Activated CD8-positive, alpha-beta memory T cell treated with anti-CD3 and anti-CD28 coated beads for 1 hour (primary cell): Measurements from ENCODE around the gene SPEM2.
"Not testable (repeated sequence)": the region's sequence is repeated elsewhere in the genome, so short reads cannot be mapped to it uniquely, and the experiment has no call there.

Source experiments
- DNase-seq, 2 donors: peaks; one replicate each; pipeline ENCODE4 v3.0.0-alpha.2; 2020; ENCODE audit warnings: low read depth in 1 of 2; ENCODE audit errors: extremely low read depth in 1 of 2

SPEM2 gene

GRCh38 chr17:7468290-7468689 lies 42.9 kb downstream of the SPEM2 start:
- no peak for DNase-seq

DNA sequence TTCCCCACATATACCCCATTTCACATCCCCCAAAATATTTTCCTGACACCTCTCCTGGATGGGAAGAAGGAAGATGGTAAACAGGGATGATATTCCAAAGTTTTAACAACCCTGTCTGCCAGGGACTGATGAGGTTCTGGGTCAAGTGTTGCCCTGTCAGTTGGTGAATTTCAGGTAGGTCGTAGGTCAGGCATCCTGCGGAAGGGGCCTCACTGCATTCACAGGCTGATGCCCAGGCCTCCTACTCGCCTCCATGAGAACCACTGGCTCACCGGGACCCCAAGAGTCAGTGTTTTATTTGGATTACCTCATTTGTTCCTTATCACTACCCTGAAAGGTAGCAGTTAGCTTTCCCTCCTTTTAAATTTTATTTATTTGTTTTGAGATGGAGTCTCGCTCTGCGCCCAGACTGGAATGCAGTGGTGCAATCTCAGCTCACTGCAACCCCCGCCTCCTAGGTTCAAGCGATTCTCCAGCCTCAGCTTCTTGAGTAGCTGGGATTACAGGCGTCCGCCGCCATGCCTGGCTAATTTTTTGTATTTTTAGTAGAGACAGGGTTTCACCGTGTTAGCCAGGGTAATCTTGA lies 43.5 kb downstream of the SPEM2 start:
- DNase-seq: no peak

DNA sequence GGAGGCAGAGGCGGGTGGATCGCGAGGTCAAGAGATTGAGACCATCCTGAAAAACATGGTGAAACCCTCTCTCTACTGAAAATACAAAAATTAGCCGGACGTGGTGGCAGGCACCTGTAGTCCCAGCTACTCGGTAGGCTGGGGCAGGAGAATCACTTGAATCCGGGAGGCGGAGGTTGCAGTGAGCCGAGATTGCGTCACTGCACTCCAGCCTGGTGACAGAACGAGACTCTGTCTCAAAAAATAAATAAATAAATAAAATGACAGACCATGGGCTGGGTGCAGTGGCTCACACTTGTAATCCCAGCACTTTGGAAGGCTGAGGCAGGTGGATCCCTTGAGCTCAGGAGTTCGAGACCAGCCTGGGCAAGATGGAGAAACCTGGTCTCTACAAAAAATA lies 44.4 kb downstream of the SPEM2 start:
- not testable (repeated sequence) for DNase-seq

DNA sequence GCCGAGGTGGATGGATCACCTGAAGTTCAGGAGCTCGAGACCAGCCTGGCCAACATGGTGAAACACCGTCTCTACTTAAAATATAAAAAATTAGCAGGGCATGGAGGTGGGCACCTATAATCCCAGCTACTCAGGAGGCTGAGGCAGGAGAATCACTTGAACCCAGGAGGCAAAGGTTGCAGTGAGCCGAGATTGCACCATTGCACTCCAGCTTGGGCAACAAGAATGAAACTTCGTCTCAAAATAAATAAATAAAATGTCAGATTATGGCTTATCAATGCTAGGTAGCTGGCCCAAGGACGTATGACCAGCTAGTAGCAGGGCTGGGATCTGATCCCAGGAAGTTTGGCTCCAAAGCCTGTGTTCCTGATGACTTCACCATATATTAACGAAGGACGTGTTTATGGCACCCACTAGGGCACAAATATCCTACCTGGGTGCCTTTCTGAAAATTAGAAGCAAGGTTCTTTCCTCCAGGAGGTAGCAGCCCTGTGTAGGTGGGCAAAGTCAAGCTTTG lies 45.1 kb downstream of the SPEM2 start:
- not testable (repeated sequence) for DNase-seq

- DNase-seq: no peak
These were observed 46.3 kb downstream of the SPEM2 start for GRCh38 chr17:7471729-7472128.

GRCh38 chr17:7474767-7475166 lies 49.4 kb downstream of the SPEM2 start:
- not testable (repeated sequence) for DNase-seq

GRCh38 chr17:7475764-7476422 lies 50.5 kb downstream of the SPEM2 start:
- no peak for DNase-seq

DNA sequence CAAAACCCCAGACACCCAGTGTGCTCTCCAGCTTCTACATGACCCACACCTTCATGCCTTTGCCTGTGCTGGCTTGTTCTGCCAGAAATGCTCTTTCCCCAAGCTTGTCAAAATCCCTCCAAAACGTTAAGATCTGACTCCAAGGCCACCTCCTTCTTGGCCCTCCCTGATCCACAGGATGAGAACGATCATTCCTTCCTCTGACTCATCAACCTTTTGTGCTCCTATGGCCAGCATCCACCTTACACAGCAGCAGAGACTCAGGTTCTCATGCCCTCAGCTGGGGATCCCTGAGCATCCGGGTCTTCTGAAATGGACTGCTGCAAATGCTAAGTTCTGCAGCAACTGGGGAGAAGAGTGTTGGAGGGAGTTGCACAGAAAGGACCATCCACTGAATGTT lies 51.1 kb downstream of the SPEM2 start:
- no peak for DNase-seq

DNA sequence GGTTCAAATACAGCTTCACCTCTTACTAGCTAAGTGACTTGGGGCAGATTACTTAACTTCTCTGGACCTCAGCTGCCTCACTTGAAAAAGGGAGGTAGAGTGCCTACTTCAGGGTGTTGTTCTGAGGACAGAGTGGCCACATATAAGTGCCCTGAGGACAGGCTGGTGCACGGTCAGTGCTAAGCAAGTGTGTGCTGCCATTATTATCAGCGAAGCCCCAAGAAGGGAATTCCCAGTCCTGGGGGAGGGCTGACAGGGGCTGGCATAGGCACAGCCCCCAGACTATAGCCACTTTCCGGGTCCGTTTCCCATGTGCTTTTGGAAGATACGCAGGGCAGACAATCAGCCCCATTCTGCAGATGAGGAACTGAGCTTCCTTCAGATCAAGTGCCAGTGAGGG lies 51.5 kb downstream of the SPEM2 start:
- no peak for DNase-seq
